A549 (cell line): ENCODE data around the gene DACH1. TPM values are rescaled to one million over a fixed set of nuclear protein-coding genes. Genes with fewer than 3 reads are reported as not detected.
"Not testable (repeated sequence)": the region's sequence is repeated elsewhere in the genome, so short reads cannot be mapped to it uniquely, and the experiment has no call there.

ENCODE experiments used
- ATAC-seq, 2 experiments: fragments of 200-7000 bp in 1 of 2; fragments of >200 bp in 1 of 2; cut with Nextera tagmentation in 1 of 2; cut with Tn5 transposase in 1 of 2; 3 replicates each; pipeline versions ENCODE4 v1.8.0 to v1.9.1; 2018 to 2020; ENCODE audit warnings: mild to moderate bottlenecking in 1 of 2, moderate library complexity in 1 of 2
- CTCF ChIA-PET: fragments of 300-600 bp; sonication (Branson Sonifier 250); formaldehyde crosslinking; extraction: SDS; loops from one replicate; lab custom pipeline; 2021; ENCODE audit warnings: antibody characterized with exemption, inconsistent platforms; lab: Yijun Ruan, JAX
- POLR2A ChIA-PET: fragments of 350-600 bp; formaldehyde crosslinking; extraction: SDS; loops from one replicate; lab custom pipeline; 2021; ENCODE audit warnings: antibody characterized with exemption, inconsistent platforms; lab: Yijun Ruan, JAX
- DNase-seq, 2 experiments: peaks; one replicate each; pipeline versions ENCODE4 v3.0.0 to v3.0.0-alpha.2; 2011 to 2016; ENCODE audit warnings: low read depth in 1 of 2, low spot score in 1 of 2
- FAIRE-seq: peaks from 2 replicates; lab custom pipeline; 2011; peaks lifted over from hg19 to GRCh38; lab: Jason Lieb, UNC
- H3K27ac ChIP-seq, 2 experiments: fragments of >200 bp; sonication (Bioruptor Twin); formaldehyde crosslinking; 3 replicates each; pipeline ENCODE4 v1.5.1; 2016 to 2017
- H3K4me1 ChIP-seq: fragments of >200 bp; sonication (Bioruptor Twin); formaldehyde crosslinking; 3 replicates; pipeline ENCODE4 v1.6.1; 2016
- H3K4me2 ChIP-seq: fragments of >200 bp; sonication (Bioruptor Twin); formaldehyde crosslinking; 3 replicates; pipeline ENCODE4 v1.6.1; 2016
- H3K4me3 ChIP-seq: fragments of >200 bp; sonication (Bioruptor Twin); formaldehyde crosslinking; 3 replicates; pipeline ENCODE4 v1.5.1; 2016
- H3K9me3 ChIP-seq: fragments of >200 bp; sonication (Bioruptor Twin); formaldehyde crosslinking; 3 replicates; pipeline ENCODE4 v1.6.1; 2016
- BHLHE40 ChIP-seq: IDR thresholded peaks from 2 replicates; pipeline ENCODE4 v1.6.1; 2012; ENCODE audit warnings: low read depth, low read length, inconsistent platforms
- CEBPB ChIP-seq, 2 experiments: fragments of >200 bp in 1 of 2; sonication (Bioruptor Twin) in 1 of 2; formaldehyde crosslinking in 1 of 2; IDR thresholded peaks; 2 replicates each; pipeline ENCODE4 v1.6.1; 2012 to 2016
- EHF ChIP-seq: fragments of 250-450 bp; sonication (Bioruptor Pico); IDR thresholded peaks from 2 replicates; pipeline ENCODE4 v1.5.0; 2020; ENCODE audit warnings: mild to moderate bottlenecking
- EHMT2 ChIP-seq: fragments of 200-600 bp; sonication (generic); IDR thresholded peaks from 2 replicates; pipeline ENCODE4 v1.6.1; 2016; ENCODE audit warnings: antibody characterized with exemption, low read depth, mild to moderate bottlenecking, moderate library complexity
- EP300 ChIP-seq, 2 experiments: fragments of >200 bp; sonication (Bioruptor Twin); formaldehyde crosslinking; IDR thresholded peaks; 2 replicates in 1 of 2; 3 replicates in 1 of 2; pipeline ENCODE4 v1.6.1; 2016 to 2017
- FOXS1 ChIP-seq: fragments of 250-450 bp; sonication (Bioruptor Pico); IDR thresholded peaks from 2 replicates; pipeline ENCODE4 v1.5.0; 2020; ENCODE audit warnings: mild to moderate bottlenecking, moderate library complexity
- HDAC2 ChIP-seq: fragments of 200-600 bp; sonication (generic); IDR thresholded peaks from 2 replicates; pipeline ENCODE4 v1.6.1; 2016
- JUN ChIP-seq, 2 experiments: fragments of >200 bp; sonication (Bioruptor Twin); formaldehyde crosslinking; IDR thresholded peaks; 2 replicates in 1 of 2; 3 replicates in 1 of 2; pipeline ENCODE4 v1.6.1; 2016 to 2017
- KDM5A ChIP-seq: fragments of 200-600 bp; sonication (generic); IDR thresholded peaks from 2 replicates; pipeline ENCODE4 v1.6.1; 2016; ENCODE audit warnings: antibody characterized with exemption, mild to moderate bottlenecking
- MAFK ChIP-seq: fragments of 450-650 bp; IDR thresholded peaks from 2 replicates; pipeline ENCODE4 v1.6.1; 2014; ENCODE audit not compliant: partially characterized antibody
- POLR2AphosphoS2 ChIP-seq: conservative IDR thresholded peaks from 2 replicates; pipeline ENCODE4 v1.6.1; 2012; ENCODE audit warnings: low read length, improper control_type of control experiment, inconsistent platforms
- RARB ChIP-seq: fragments of 250-450 bp; sonication (Bioruptor Pico); IDR thresholded peaks from 2 replicates; pipeline ENCODE4 v1.8.0; 2021; ENCODE audit warnings: mild to moderate bottlenecking, moderate library complexity
- RFX5 ChIP-seq: fragments of 450-650 bp; IDR thresholded peaks from 2 replicates; pipeline ENCODE4 v1.7.1; 2014; ENCODE audit warnings: antibody characterized with exemption, mild to moderate bottlenecking, moderate library complexity
- RNF2 ChIP-seq: fragments of 200-600 bp; sonication (generic); IDR thresholded peaks from 2 replicates; pipeline ENCODE4 v1.6.1; 2016; ENCODE audit warnings: low read depth, mild to moderate bottlenecking, antibody characterized with exemption, moderate library complexity, borderline replicate concordance
- ZC3H11A ChIP-seq: fragments of 450-650 bp; IDR thresholded peaks from 2 replicates; pipeline ENCODE4 v1.6.1; 2014; ENCODE audit warnings: antibody characterized with exemption, mild to moderate bottlenecking
- ZNF302 ChIP-seq: fragments of 250-450 bp; sonication (Bioruptor Pico); IDR thresholded peaks from 2 replicates; pipeline ENCODE4 v1.9.0; 2021; ENCODE audit warnings: inconsistent platforms, mild to moderate bottlenecking, moderate library complexity
- WGBS: methylation state at CpG from one replicate; pipeline ENCODE4 v1.1.6; 2017; ENCODE audit errors: missing lambda C conversion rate; 5-methylcytosine and 5-hydroxymethylcytosine counted together
- polyA plus RNA-seq, 4 experiments: library from polyadenylated mRNA; depleted of rRNA in 3 of 4; stranded (reverse); fragments of >200 nt; fragmentation: RNase III in 1 of 4; extraction: RNeasy Plus Mini Kit Qiagen cat#74134 plus additional on column Dnase treatment in 1 of 4; gene quantifications; 2 replicates in 3 of 4; 3 replicates in 1 of 4; pipeline ENCODE4 v1.2.3, GENCODE V29; 2011 to 2017
- TF ChIP-seq, protein P1 (sequence below): fragments of 450-650 bp; IDR thresholded peaks from 2 replicates; pipeline ENCODE4 v1.6.1; 2014; ENCODE audit warnings: antibody characterized with exemption
- TF ChIP-seq, protein P2 (sequence below): IDR thresholded peaks from 2 replicates; pipeline ENCODE4 v1.6.1; 2012; ENCODE audit warnings: low read depth, borderline replicate concordance
- TF ChIP-seq, protein P3 (sequence below): fragments of >200 bp; sonication (Bioruptor Twin); formaldehyde crosslinking; IDR thresholded peaks from 3 replicates; pipeline ENCODE4 v1.5.1; 2016
- TF ChIP-seq, protein P4 (sequence below): IDR thresholded peaks from 2 replicates; pipeline ENCODE4 v1.6.1; 2012
- TF ChIP-seq, protein P5 (sequence below): fragments of 200-600 bp; sonication (generic); IDR thresholded peaks from 2 replicates; pipeline ENCODE4 v1.6.1; 2016; ENCODE audit warnings: antibody characterized with exemption, mild to moderate bottlenecking, moderate library complexity

Gene DACH1
- polyA plus RNA-seq, 2 of the 4 experiments (the other 2 are of a cell fraction): not detected

DNA sequence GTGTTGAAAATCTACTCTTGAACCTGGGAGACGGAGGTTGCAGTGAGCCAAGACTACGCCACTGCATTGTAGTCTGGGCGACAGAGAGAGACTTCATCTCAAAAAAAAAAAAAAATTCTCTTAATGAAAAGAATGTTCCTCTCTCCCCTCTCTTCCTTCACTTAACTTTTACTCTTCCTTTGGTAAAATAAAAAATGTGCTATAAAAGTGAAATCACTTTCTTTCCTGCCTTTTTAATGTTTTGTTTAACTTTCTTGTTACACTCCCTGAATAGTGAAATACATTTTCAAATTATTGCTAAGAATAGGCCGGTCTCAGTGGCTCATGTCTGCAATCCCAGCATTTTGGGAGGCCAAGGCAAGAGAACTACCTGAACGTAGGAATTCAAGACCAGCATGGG is 86.5 kb downstream of the DACH1 start:
- TF ChIP-seq EHF (CRISPR knock-in tag): no peak
- no peak for TF ChIP-seq KDM5A
- DNase-seq (no peak), ATAC-seq (no peak), FAIRE-seq (no peak)
- POLR2A ChIA-PET: no interaction called here
- H3K4me3 ChIP-seq: no peak overlapping the region
- H3K4me2 ChIP-seq: no peak overlapping the region
- CTCF ChIA-PET: no interaction called here
- H3K27ac ChIP-seq: no peak overlapping the region
- H3K4me1 ChIP-seq: no peaks in the 10 kb centered on the region
- H3K9me3 ChIP-seq: no peaks in the 10 kb centered on the region
- WGBS: 11% methylated on average over 5 of the region's 5 CpGs

DNA sequence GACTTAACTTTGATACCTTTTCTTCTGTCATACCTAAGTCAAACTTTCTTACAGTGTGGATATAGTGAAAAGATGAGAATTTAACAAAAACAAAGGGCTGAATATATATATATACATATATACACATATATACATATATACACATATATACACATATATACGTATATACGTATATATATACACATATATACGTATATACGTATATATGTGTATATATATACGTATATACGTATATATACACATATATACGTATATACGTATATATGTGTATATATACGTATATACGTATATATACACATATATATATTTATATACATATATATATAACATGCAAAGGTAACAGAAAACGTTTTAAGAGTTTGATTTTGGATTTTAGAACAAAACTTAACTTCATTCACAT is 88.0 kb downstream of the DACH1 start:
- CTCF ChIA-PET, FAIRE-seq: not testable (repeated sequence)

DNA sequence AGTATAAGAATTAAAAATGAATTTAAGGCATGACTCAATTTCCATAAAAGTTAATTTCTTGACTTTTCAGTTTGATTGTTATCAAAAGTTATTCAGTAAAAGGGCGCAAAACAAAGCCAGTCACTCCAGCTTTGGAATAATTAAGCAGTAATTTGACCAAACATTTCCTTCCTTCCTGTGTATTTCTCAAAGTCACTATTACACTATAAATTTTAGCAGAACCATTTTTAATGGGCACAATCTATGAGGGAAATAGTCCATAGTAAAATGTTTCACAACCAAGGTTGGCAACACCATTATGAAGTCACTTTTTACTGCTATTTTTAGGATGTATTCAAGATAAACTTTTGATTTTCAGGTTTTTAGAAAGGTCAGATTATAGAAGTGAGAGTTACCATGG is 91.0 kb downstream of the DACH1 start:
- Histone ChIP-seq H3K4me3 (no peak overlapping the region), H3K4me2 (no peak overlapping the region), H3K27ac (no peak overlapping the region), H3K9me3 (no peaks in the 10 kb centered on the region), H3K4me1 (no peaks in the 10 kb centered on the region)
- DNase-seq (no peak), FAIRE-seq (no peak), ATAC-seq (no peak)
- WGBS: 5% methylated on average over 1 of the region's 1 CpG
- POLR2A ChIA-PET: no interaction called here
- CTCF ChIA-PET: no interaction called here
- TF ChIP-seq RARB (CRISPR knock-in tag) (no peak), CEBPB (IDR thresholded peaks at IDR 0.05) (no peak), RFX5 (no peak), POLR2AphosphoS2 (no peak), JUN (IDR thresholded peaks at IDR 0.05) (no peak), RNF2 (no peak), FOXS1 (CRISPR knock-in tag) (no peak)
- TF ChIP-seq, protein P1, sequence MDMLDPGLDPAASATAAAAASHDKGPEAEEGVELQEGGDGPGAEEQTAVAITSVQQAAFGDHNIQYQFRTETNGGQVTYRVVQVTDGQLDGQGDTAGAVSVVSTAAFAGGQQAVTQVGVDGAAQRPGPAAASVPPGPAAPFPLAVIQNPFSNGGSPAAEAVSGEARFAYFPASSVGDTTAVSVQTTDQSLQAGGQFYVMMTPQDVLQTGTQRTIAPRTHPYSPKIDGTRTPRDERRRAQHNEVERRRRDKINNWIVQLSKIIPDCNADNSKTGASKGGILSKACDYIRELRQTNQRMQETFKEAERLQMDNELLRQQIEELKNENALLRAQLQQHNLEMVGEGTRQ: no peak
- TF ChIP-seq, protein P2, sequence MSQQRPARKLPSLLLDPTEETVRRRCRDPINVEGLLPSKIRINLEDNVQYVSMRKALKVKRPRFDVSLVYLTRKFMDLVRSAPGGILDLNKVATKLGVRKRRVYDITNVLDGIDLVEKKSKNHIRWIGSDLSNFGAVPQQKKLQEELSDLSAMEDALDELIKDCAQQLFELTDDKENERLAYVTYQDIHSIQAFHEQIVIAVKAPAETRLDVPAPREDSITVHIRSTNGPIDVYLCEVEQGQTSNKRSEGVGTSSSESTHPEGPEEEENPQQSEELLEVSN: no peak

More for the DNA sequence above, 88.0 kb downstream of the DACH1 start:
- POLR2A ChIA-PET, H3K4me2 ChIP-seq, H3K4me3 ChIP-seq, DNase-seq, ATAC-seq, H3K27ac ChIP-seq, H3K9me3 ChIP-seq, H3K4me1 ChIP-seq: not testable (repeated sequence)
- WGBS: 78% methylated on average over 11 of the region's 11 CpGs

DNA sequence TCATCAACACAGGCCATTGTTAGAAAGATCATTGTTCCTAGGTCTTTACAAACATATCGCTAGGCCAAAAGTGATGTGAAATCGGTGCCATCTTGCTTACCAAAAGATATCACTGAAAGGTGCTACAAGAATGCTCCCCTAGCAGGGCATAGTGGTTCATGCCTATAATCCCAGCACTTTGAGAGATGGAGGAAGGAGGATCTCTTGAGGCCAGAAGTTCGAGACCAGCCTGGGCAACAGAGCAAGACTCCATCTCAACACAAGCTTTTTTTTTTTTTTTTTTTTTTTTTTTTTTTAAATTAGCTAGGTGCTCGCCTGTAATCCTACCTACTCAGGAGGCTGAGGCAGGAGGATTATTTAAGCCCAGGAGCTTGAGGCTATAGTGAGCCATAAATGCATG is 92.1 kb downstream of the DACH1 start:
- ChIA-PET CTCF (no interaction called here), POLR2A (no interaction called here)
- ATAC-seq (no peak), FAIRE-seq (no peak), DNase-seq (no peak)
- Histone ChIP-seq H3K27ac (no peak overlapping the region), H3K9me3 (no peaks in the 10 kb centered on the region), H3K4me1 (no peaks in the 10 kb centered on the region), H3K4me3 (no peak overlapping the region), H3K4me2 (no peak overlapping the region)
- TF ChIP-seq KDM5A (no peak), RFX5 (no peak), EP300 (IDR thresholded peaks at IDR 0.05) (no peak), HDAC2 (no peak), MAFK (no peak), BHLHE40 (no peak), ZC3H11A (no peak), EHMT2 (no peak), ZNF302 (no peak)
- TF ChIP-seq, protein P3, sequence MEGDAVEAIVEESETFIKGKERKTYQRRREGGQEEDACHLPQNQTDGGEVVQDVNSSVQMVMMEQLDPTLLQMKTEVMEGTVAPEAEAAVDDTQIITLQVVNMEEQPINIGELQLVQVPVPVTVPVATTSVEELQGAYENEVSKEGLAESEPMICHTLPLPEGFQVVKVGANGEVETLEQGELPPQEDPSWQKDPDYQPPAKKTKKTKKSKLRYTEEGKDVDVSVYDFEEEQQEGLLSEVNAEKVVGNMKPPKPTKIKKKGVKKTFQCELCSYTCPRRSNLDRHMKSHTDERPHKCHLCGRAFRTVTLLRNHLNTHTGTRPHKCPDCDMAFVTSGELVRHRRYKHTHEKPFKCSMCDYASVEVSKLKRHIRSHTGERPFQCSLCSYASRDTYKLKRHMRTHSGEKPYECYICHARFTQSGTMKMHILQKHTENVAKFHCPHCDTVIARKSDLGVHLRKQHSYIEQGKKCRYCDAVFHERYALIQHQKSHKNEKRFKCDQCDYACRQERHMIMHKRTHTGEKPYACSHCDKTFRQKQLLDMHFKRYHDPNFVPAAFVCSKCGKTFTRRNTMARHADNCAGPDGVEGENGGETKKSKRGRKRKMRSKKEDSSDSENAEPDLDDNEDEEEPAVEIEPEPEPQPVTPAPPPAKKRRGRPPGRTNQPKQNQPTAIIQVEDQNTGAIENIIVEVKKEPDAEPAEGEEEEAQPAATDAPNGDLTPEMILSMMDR: no peak
- TF ChIP-seq, protein P4, sequence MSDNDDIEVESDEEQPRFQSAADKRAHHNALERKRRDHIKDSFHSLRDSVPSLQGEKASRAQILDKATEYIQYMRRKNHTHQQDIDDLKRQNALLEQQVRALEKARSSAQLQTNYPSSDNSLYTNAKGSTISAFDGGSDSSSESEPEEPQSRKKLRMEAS: no peak
- TF ChIP-seq, protein P5, sequence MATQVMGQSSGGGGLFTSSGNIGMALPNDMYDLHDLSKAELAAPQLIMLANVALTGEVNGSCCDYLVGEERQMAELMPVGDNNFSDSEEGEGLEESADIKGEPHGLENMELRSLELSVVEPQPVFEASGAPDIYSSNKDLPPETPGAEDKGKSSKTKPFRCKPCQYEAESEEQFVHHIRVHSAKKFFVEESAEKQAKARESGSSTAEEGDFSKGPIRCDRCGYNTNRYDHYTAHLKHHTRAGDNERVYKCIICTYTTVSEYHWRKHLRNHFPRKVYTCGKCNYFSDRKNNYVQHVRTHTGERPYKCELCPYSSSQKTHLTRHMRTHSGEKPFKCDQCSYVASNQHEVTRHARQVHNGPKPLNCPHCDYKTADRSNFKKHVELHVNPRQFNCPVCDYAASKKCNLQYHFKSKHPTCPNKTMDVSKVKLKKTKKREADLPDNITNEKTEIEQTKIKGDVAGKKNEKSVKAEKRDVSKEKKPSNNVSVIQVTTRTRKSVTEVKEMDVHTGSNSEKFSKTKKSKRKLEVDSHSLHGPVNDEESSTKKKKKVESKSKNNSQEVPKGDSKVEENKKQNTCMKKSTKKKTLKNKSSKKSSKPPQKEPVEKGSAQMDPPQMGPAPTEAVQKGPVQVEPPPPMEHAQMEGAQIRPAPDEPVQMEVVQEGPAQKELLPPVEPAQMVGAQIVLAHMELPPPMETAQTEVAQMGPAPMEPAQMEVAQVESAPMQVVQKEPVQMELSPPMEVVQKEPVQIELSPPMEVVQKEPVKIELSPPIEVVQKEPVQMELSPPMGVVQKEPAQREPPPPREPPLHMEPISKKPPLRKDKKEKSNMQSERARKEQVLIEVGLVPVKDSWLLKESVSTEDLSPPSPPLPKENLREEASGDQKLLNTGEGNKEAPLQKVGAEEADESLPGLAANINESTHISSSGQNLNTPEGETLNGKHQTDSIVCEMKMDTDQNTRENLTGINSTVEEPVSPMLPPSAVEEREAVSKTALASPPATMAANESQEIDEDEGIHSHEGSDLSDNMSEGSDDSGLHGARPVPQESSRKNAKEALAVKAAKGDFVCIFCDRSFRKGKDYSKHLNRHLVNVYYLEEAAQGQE: no peak
- TF ChIP-seq, protein P1: no peak
- 11% methylated on average over 4 of the region's 4 CpGs for WGBS
